Erythroblast (primary cell): ENCODE data around the gene STK10.

ENCODE experiments used
- GATA1 ChIP-seq: IDR thresholded peaks from 2 replicates; pipeline ENCODE4 v1.6.1; 2011; ENCODE audit warnings: low read depth, mild to moderate bottlenecking, control low read depth, low read length, moderate library complexity
- POLR2A ChIP-seq: IDR thresholded peaks from 2 replicates; pipeline ENCODE4 v1.6.1; 2011; ENCODE audit warnings: mild to moderate bottlenecking, low read length

DNA sequence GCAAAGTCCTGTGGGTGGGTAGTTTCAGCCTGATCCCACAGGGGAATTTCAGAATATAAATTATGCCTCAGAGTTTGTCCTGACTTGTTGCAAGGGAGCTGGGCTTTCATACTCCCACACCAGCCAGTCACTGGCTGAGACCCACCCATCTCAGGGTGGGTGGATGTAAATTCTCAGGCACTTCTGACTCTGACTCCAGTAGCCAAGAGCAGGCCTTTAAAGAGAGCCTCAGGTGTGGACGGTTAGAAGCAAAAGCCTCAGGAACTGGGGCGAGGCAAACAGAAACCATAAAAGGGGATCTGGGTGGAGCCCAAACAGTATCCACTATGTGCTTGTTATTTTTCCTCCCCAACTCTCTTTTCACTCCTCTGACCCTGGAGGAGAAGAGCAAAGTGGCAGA lies 153.0 kb downstream of the STK10 start:
- TF ChIP-seq POLR2A, result no peak
- TF ChIP-seq GATA1, result no peak
